Esophagus squamous epithelium (tissue), 5 donors: ENCODE data around the gene ENTREP3. TPM values are rescaled to one million over a fixed set of nuclear protein-coding genes. Genes with fewer than 3 reads are reported as not detected.

Experiments
- DNase-seq: peaks from one replicate; lab custom pipeline; 2025; lab: John Stamatoyannopoulos, UW
- H3K27ac ChIP-seq, 4 donors: fragments of 200-600 bp; sonication (generic); one replicate each; pipeline ENCODE4 v1.5.1; 2016 to 2019; ENCODE audit warnings: mild to moderate bottlenecking in 1 of 4
- H3K27me3 ChIP-seq, 4 donors: fragments of 200-600 bp; sonication (generic); 1 replicate in 3 of 4; 2 replicates in 1 of 4; pipeline versions ENCODE4 v1.5.1 to v1.6.0; 2017 to 2021; ENCODE audit warnings: antibody characterized with exemption in 1 of 4
- H3K36me3 ChIP-seq, 3 donors: fragments of 200-600 bp; sonication (generic); one replicate each; pipeline ENCODE4 v1.5.1; 2016 to 2019
- H3K4me1 ChIP-seq, 3 donors: fragments of 200-600 bp; sonication (generic); one replicate each; pipeline ENCODE4 v1.5.1; 2017 to 2019
- H3K4me3 ChIP-seq, 4 donors: fragments of 200-600 bp; sonication (generic); 1 replicate in 3 of 4; 2 replicates in 1 of 4; pipeline ENCODE4 v1.5.1; 2016 to 2019; ENCODE audit warnings: mild to moderate bottlenecking in 2 of 4, moderate library complexity in 1 of 4
- H3K9me3 ChIP-seq, 3 donors: fragments of 200-600 bp; sonication (generic); one replicate each; pipeline ENCODE4 v1.5.1; 2016 to 2019
- POLR2A ChIP-seq, 4 donors: fragments of 450-650 bp; IDR thresholded peaks; one replicate each; pipeline ENCODE4 v1.6.1; 2017; ENCODE audit warnings: antibody characterized with exemption in 4 of 4, mild to moderate bottlenecking in 4 of 4, moderate library complexity in 3 of 4
- WGBS, 2 donors: methylation state at CpG; one replicate each; pipeline ENCODE4 v1.1.5; 2018; 5-methylcytosine and 5-hydroxymethylcytosine counted together
- intact Hi-C: fragments of 100-400 bp; cut with DNase I; formaldehyde crosslinking; loops from one replicate; pipeline ENCODE4 v1.15.0; 2022
- total RNA-seq, 4 donors: library from RNA; depleted of rRNA; stranded (reverse); fragments of >200 nt; gene quantifications; one replicate each; pipeline ENCODE4 v1.1.0, GENCODE V29; 2016
- TF ChIP-seq, protein P1 (sequence below), 6 experiments: fragments of 450-650 bp in 4 of 6; fragments of 200-600 bp in 2 of 6; sonication (generic) in 2 of 6; IDR thresholded peaks; one replicate each; pipeline ENCODE4 v1.5.1; 2016 to 2019; ENCODE audit warnings: antibody characterized with exemption in 6 of 6, mild to moderate bottlenecking in 4 of 6, moderate library complexity in 4 of 6
- donor health status: DM: yes; HTN: yes; CAD: no.

The ENTREP3 gene
- total RNA-seq, 4 donors from 2014 or later = 10.5 to 27.9 (median 16.1) TPM

DNA sequence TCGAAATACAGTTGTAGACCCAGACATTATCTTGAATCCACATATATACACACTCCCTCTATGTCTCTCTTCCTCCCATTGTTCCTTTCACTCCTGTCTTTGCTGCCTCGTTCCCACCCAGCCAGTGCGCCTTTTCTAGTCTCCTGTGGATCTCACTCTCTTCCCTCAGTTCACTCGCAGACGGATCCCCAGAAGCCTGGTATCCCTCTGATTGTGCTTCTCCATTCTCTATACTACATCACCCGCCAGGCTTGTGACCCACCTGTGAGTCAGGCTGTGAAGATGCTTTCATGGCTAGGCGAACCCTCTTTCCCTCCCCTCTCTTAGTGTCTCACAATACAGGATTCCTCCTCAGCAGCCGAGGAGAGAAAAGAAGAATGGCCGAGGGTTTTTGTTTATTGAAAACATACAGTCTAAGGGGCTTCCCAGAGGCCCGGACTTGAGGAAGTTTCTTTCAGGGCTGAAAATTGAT lies 23.4 kb upstream of the ENTREP3 start:
- WGBS, 2 donors = 55 to 60% methylated on average over 8 of the region's 10 CpGs
- no peak for DNase-seq
- no peak overlapping the region for H3K27ac ChIP-seq
- no peak for TF ChIP-seq POLR2A (IDR thresholded peaks at IDR 0.05)
- TF ChIP-seq, protein P1, sequence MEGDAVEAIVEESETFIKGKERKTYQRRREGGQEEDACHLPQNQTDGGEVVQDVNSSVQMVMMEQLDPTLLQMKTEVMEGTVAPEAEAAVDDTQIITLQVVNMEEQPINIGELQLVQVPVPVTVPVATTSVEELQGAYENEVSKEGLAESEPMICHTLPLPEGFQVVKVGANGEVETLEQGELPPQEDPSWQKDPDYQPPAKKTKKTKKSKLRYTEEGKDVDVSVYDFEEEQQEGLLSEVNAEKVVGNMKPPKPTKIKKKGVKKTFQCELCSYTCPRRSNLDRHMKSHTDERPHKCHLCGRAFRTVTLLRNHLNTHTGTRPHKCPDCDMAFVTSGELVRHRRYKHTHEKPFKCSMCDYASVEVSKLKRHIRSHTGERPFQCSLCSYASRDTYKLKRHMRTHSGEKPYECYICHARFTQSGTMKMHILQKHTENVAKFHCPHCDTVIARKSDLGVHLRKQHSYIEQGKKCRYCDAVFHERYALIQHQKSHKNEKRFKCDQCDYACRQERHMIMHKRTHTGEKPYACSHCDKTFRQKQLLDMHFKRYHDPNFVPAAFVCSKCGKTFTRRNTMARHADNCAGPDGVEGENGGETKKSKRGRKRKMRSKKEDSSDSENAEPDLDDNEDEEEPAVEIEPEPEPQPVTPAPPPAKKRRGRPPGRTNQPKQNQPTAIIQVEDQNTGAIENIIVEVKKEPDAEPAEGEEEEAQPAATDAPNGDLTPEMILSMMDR (IDR thresholded peaks at IDR 0.05) = no peak
- intact Hi-C loops = no loop called here
- H3K9me3 ChIP-seq = no peaks in the 10 kb centered on the region
- peak overlapping the region in 2 of 4 donors; percentile 69 to 80 for H3K4me3 ChIP-seq
- H3K4me1 ChIP-seq = peaks cover 10 to 27% (median 26%) of the 10 kb centered on the region in 3 donors
- H3K27me3 ChIP-seq = no peaks in the 10 kb centered on the region
- H3K36me3 ChIP-seq = peaks cover 0 to 11% (median 0%) of the 10 kb centered on the region in 3 donors

DNA sequence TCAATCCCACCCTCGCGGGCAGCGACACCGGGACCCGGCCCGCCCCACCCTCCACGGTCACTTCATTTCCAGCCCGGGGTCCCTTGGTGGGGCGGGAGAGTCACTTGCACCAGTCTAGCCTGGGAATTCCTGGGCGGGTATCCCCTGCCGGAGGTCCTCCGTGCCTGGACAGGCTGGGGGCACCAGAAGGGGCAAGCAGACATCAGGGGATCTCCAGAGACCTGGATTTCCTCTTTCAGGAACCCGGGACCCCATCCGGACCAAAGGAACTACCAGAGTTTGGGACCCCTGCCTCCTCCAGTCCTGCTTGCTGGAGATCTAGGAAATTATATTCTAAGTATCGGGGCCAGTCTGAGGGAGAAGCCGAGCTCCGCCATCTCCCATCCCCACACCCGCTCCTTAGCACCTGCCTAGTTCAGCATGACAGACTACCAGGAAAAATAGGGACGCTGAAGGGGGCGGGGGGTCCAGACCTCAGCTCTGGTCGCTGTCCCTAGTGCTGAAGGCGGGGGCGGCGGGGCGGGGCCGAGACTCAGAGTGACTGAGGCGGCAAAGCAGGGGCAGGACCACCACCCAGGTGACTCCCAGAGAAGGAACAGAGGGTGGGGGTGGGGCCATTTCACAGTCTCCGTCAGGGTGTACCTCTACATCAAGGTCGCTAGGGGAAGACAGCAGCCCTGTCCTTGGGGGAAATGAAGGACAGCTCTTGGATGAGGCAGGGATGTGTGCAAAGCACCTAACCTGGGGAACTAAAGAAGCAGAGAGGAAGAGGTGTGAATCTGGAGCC lies 22.8 kb upstream of the ENTREP3 start:
- H3K4me3 ChIP-seq = peak overlapping the region; percentile 69 to 80 (median 78)
- H3K36me3 ChIP-seq = peaks cover 0 to 8% (median 0%) of the 10 kb centered on the region in 3 donors
- WGBS, 2 donors = 0 to 1% methylated on average over 7 to 11 of the region's 29 CpGs
- intact Hi-C loops = no loop called here
- no peaks in the 10 kb centered on the region for H3K27me3 ChIP-seq
- peaks cover 12 to 29% (median 29%) of the 10 kb centered on the region in 3 donors for H3K4me1 ChIP-seq
- no peaks in the 10 kb centered on the region for H3K9me3 ChIP-seq
- no peak for DNase-seq
- no peak for TF ChIP-seq POLR2A (IDR thresholded peaks at IDR 0.05)
- TF ChIP-seq, protein P1 (IDR thresholded peaks at IDR 0.05) = peak in 2 of 6 experiments; percentile 24 to 48
- H3K27ac ChIP-seq = peak overlapping the region; percentile 73 to 87 (median 81)

DNA sequence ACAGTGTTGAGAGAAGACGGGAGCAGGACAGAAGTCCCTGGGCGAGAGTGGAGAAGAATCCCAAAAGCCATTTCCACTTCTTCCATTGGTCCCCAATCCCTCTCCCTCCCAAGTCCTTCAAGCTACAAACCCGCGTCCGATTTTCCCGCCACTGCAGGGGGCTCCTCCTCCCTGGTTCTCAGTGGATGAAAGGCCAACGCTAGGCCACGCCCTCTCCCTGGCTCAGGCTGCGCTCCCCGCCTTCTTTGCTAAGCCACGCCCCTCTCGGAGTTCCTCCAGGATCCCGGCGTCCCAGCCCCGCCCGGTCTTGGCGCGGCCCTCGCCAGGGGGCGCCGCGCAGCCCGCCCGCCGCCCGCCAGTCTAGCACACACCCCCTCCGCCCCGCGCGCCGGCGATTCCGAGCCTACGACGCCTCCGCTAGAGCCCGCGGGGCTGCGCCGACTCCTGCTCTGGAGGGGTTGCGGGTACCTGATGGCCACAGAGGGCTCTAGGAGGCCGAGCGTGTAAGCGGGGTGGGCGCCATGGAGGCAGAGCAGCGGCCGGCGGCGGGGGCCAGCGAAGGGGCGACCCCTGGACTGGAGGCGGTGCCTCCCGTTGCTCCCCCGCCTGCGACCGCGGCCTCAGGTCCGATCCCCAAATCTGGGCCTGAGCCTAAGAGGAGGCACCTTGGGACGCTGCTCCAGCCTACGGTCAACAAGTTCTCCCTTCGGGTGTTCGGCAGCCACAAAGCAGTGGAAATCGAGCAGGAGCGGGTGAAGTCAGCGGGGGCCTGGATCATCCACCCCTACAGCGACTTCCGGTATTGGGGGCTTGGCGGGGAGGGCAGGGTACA lies 22.0 kb upstream of the ENTREP3 start, which contains the start of gene HCN3:
Gene HCN3 (plus strand): TSS at position 394 of the 832 bp plus-strand sequence. CDS start 128 bp downstream, at position 522.
- H3K9me3 ChIP-seq = no peaks in the 10 kb centered on the region
- 2 to 5% methylated on average over 10 to 17 of the region's 68 CpGs for WGBS, 2 donors
- H3K4me1 ChIP-seq = peaks cover 15 to 33% (median 32%) of the 10 kb centered on the region in 3 donors
- intact Hi-C loops = no loop called here
- H3K27me3 ChIP-seq = no peaks in the 10 kb centered on the region
- H3K27ac ChIP-seq = peak within 1 kb of the TSS; percentile 73 to 87 (median 81)
- TF ChIP-seq, protein P1 (IDR thresholded peaks at IDR 0.05) = peak; percentile 60 to 80 (median 66)
- TF ChIP-seq POLR2A (IDR thresholded peaks at IDR 0.05) = no peak
- DNase-seq = peak; percentile 68
- peak within 1 kb of the TSS; percentile 69 to 80 (median 78) for H3K4me3 ChIP-seq
- H3K36me3 ChIP-seq = peaks cover 0 to 1% (median 0%) of the 10 kb centered on the region in 3 donors

DNA sequence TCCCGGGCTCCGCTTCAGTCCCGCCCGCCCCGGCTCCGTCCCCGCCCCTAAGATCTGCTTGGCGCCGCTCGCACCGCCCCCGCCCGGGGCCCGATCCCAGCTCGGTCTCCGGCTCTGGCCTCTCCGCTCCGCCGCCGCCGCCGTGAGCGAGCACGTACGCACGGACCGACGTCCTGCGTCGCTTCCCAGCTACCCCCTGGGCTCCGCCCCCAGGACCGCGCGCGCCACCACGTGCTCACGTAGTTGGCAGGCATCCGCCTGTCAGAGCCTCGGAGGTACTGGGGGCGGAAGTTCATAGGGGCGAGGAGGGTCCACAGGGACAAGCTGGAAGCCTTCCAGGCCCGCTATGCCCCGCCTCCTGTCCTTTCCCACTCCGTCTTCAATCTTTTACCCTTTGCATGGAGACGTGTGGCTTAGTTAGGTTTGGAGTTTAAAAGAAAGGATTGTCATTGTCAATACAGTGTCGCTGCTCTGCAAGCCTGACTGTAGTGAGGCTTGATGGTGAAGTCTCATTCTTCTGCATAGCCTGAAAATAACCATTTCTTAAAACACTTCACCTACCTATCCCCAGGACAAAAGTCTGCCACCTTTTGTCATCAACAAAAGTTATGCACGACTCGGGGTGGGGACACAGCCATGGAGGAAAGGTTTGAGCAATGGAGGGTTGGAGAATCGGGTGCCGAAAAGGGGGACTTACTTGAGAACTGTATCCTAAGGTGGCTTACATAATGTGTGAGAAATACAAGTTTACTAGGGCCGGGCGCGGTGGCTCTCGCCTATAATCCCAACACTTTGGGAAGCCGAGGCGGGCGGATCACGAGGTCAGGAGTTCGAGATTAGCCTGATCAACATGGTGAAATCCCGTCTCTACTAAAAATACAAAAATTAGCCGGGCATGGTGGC lies 18.3 kb upstream of the ENTREP3 start, which contains the start of gene CLK2:
Gene CLK2 (minus strand): TSS at position 162 of the 903 bp plus-strand sequence. CDS start 2,527 bp downstream, outside the sequence.
- peak in 2 of 4 donors; percentile 67 to 85 for TF ChIP-seq POLR2A (IDR thresholded peaks at IDR 0.05)
- TF ChIP-seq, protein P1 (IDR thresholded peaks at IDR 0.05) = peak in 1 of 6 experiments; percentile 28
- Histone ChIP-seq H3K36me3 (peaks cover 13 to 32% (median 22%) of the 10 kb centered on the region in 3 donors), H3K27me3 (no peaks in the 10 kb centered on the region), H3K4me1 (peaks cover 24 to 47% (median 31%) of the 10 kb centered on the region in 3 donors), H3K27ac (peak within 1 kb of the TSS; percentile 89 to 97 (median 94)), H3K4me3 (peak within 1 kb of the TSS; percentile 55 to 85 (median 81)), H3K9me3 (no peaks in the 10 kb centered on the region)
- peak; percentile 56 for DNase-seq
- WGBS, 2 donors = 33 to 53% methylated on average over 20 to 22 of the region's 61 CpGs
- intact Hi-C loops = no loop called here
